Stomach (tissue), 4 donors: ENCODE measurements around the gene TXNDC11.

Source experiments
- CTCF ChIP-seq, 7 experiments: fragments of 450-650 bp in 4 of 7; fragments of 200-600 bp in 3 of 7; sonication (generic) in 3 of 7; IDR thresholded peaks; one replicate each; pipeline ENCODE4 v1.5.1; 2016 to 2019; ENCODE audit warnings: antibody characterized with exemption in 7 of 7, control low read depth in 2 of 7, mild to moderate bottlenecking in 1 of 7
- POLR2A ChIP-seq, 4 donors: fragments of 450-650 bp; IDR thresholded peaks; one replicate each; pipeline ENCODE4 v1.6.1; 2016; ENCODE audit warnings: antibody characterized with exemption in 4 of 4, control low read depth in 2 of 4, mild to moderate bottlenecking in 1 of 4, moderate library complexity in 1 of 4

- TF ChIP-seq CTCF (IDR thresholded peaks at IDR 0.05) (no peak), POLR2A (IDR thresholded peaks at IDR 0.05) (no peak)
These were observed 60.0 kb downstream of the TXNDC11 start for GRCh38 chr16:11682655-11683096.
